OCI-LY7 (cell line): ENCODE results near the gene SLC25A13.

Experiments used
- EZH2phosphoT487 ChIP-seq: fragments of 200-600 bp; sonication (generic); IDR thresholded peaks from 2 replicates; pipeline ENCODE4 v1.6.1; 2018; ENCODE audit warnings: low read depth, borderline replicate concordance, mild to moderate bottlenecking, mixed run types, antibody characterized with exemption, low read length, moderate library complexity, mixed read lengths
- TF ChIP-seq, protein P1 (sequence below): fragments of 200-600 bp; sonication (generic); conservative IDR thresholded peaks from 2 replicates; pipeline ENCODE4 v1.5.1; 2014; ENCODE audit warnings: mild to moderate bottlenecking, antibody characterized with exemption, low read length, moderate library complexity, mixed read lengths

GRCh38 chr7:96329241-96329640 is 7.3 kb upstream of the SLC25A13 start:
- TF ChIP-seq, protein P1, sequence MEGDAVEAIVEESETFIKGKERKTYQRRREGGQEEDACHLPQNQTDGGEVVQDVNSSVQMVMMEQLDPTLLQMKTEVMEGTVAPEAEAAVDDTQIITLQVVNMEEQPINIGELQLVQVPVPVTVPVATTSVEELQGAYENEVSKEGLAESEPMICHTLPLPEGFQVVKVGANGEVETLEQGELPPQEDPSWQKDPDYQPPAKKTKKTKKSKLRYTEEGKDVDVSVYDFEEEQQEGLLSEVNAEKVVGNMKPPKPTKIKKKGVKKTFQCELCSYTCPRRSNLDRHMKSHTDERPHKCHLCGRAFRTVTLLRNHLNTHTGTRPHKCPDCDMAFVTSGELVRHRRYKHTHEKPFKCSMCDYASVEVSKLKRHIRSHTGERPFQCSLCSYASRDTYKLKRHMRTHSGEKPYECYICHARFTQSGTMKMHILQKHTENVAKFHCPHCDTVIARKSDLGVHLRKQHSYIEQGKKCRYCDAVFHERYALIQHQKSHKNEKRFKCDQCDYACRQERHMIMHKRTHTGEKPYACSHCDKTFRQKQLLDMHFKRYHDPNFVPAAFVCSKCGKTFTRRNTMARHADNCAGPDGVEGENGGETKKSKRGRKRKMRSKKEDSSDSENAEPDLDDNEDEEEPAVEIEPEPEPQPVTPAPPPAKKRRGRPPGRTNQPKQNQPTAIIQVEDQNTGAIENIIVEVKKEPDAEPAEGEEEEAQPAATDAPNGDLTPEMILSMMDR, result no peak
- TF ChIP-seq EZH2phosphoT487, result no peak
